ENCODE results near the gene ZNF566.
"Not testable (repeated sequence)": the region's sequence is repeated elsewhere in the genome, so short reads cannot be mapped to it uniquely, and the experiment has no call there.

ZNF566 gene

DNA sequence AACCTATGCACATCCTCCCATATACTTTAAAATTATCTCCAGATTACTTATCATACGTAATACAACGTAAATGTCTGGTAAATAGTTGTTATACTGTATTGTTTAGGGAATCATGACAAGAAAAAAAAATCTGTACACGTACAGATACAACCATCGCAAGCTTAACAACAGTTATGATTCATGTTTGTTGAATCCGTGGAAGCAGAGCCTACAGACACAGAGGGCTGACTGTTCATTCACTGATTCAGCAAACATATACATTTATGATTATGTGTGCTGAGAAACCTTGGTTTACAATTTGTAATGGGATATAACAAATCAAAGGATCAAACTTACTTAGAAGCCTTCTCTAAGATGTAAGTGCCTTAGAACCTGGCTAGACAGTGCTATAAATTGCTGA lies 37.2 kb upstream of the ZNF566 start:
- TF ChIP-seq, protein P1, sequence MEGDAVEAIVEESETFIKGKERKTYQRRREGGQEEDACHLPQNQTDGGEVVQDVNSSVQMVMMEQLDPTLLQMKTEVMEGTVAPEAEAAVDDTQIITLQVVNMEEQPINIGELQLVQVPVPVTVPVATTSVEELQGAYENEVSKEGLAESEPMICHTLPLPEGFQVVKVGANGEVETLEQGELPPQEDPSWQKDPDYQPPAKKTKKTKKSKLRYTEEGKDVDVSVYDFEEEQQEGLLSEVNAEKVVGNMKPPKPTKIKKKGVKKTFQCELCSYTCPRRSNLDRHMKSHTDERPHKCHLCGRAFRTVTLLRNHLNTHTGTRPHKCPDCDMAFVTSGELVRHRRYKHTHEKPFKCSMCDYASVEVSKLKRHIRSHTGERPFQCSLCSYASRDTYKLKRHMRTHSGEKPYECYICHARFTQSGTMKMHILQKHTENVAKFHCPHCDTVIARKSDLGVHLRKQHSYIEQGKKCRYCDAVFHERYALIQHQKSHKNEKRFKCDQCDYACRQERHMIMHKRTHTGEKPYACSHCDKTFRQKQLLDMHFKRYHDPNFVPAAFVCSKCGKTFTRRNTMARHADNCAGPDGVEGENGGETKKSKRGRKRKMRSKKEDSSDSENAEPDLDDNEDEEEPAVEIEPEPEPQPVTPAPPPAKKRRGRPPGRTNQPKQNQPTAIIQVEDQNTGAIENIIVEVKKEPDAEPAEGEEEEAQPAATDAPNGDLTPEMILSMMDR (conservative IDR thresholded peaks at IDR 0.05; ENCODE audit: low read depth) = no peak
- no peak overlapping the region for H3K27ac ChIP-seq
- ChIA-PET POLR2A (ENCODE audit: low non-redundant PET) (no interaction called here), CTCF (interaction anchor here (0.6 kb wide), 1 partner anchor 857 kb away, joined by 4 read pairs; no protein-coding TSS in a partner anchor)
- DNase-seq (ENCODE audit: low spot score) = no peak

DNA sequence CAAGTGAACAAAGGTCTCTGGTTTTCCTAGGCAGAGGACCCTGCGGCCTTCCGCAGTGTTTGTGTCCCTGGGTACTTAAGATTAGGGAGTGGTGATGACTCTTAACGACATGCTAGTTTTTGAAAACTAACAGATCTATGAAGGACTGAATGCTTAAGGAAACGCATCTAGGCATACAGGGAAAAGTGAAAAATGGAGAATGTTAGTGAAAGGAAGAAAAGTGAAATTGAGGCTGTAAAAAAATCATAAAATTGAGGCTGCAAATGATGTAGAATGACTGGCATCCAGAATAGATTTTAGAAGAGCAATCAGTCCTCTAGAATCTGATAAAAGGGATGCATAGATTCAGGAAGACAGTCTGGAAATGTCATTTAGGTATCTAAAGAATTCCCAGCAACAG lies 35.3 kb upstream of the ZNF566 start:
- H3K27ac ChIP-seq = no peak overlapping the region
- CTCF ChIA-PET = no interaction called here
- no peak for DNase-seq (ENCODE audit: low spot score)
- POLR2A ChIA-PET (ENCODE audit: low non-redundant PET) = no interaction called here
- TF ChIP-seq, protein P1 (conservative IDR thresholded peaks at IDR 0.05; ENCODE audit: low read depth) = no peak

DNA sequence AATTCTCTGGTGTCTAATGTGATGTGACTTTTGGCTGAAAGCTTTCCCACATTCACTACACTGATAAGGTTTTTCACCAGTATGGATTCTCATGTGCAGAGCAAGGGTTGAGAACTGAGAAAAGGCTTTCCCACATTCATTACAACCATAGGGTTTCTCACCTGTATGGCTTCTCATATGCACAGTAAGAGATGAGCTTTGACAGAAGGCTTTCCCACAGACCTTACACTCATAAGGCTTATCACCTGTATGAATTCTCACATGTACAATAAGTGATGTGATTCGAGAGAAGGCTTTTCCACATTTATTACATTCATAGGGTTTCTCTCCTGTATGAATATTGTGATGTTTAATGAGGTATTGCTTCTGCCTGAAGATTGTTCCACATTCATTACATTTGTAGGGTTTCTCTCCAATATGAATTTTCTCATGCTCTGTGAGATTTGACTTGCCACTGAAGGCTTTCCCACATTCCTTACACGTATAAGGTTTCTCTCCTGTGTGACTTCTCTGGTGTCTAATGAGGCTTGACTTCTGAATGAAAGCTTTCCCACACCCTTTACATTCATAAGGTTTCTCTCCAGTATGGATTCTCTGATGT lies 24.8 kb upstream of the ZNF566 start:
- no peak overlapping the region for H3K27ac ChIP-seq
- ChIA-PET CTCF (no interaction called here), POLR2A (ENCODE audit: low non-redundant PET) (no interaction called here)
- no peak for DNase-seq (ENCODE audit: low spot score)
- TF ChIP-seq, protein P1 (conservative IDR thresholded peaks at IDR 0.05; ENCODE audit: low read depth) = no peak

DNA sequence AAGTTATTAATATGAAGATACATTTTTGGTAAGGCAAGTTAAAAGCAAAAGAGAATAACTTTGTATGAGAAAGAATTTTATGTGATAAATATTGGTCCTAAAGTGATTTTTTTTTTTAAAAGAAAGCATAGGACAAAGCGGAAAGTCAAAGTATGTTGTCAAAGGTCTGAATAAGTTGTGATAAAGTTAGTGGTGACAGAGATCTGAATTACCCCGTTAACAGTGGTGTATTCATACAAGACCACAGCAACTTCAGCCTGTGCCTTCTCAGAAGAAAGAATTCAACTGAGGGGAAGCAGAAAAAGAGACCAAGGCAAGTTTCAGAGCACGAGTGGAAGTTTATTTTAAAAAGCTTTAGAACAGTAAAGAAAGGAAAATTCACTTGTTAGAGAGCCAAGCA lies 19.0 kb upstream of the ZNF566 start:
- TF ChIP-seq, protein P1 (conservative IDR thresholded peaks at IDR 0.05; ENCODE audit: low read depth) = no peak
- no peak for DNase-seq (ENCODE audit: low spot score)
- ChIA-PET CTCF (interaction anchor here (0.7 kb wide), 1 partner anchor 119 kb away, joined by 4 read pairs; no protein-coding TSS in a partner anchor), POLR2A (ENCODE audit: low non-redundant PET) (no interaction called here)
- H3K27ac ChIP-seq = no peak overlapping the region

DNA sequence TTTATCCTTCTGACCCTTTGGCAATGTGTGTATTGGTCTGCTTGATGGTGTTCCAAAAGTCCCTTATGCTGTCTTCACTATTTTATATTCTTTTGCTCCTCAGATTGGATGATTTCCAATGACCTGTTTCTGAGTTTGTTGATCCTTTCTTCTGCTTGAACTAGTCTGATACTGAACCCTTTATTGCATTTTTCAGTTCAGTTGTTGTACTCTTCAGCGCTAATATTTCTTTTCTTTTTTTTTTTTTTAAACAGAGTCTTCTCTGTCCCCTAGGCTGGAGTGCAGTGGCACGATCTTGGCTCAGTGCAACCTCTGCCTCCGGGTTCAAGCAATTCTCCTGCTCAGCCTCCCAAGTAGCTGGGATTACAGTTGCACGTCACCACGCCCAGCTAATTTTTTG lies 12.6 kb upstream of the ZNF566 start:
- no peak for DNase-seq (ENCODE audit: low spot score)
- CTCF ChIA-PET = no interaction called here
- POLR2A ChIA-PET (ENCODE audit: low non-redundant PET) = no interaction called here
- TF ChIP-seq, protein P1 (conservative IDR thresholded peaks at IDR 0.05; ENCODE audit: low read depth) = no peak
- no peak overlapping the region for H3K27ac ChIP-seq

- TF ChIP-seq, protein P1 (conservative IDR thresholded peaks at IDR 0.05; ENCODE audit: low read depth) = no peak
- POLR2A ChIA-PET (ENCODE audit: low non-redundant PET) = no interaction called here
- CTCF ChIA-PET = interaction anchor here (0.5 kb wide), 1 partner anchor 15 kb away, joined by 4 read pairs; no protein-coding TSS in a partner anchor
- DNase-seq (ENCODE audit: low spot score) = no peak
- H3K27ac ChIP-seq = no peak overlapping the region
These were observed 7.6 kb upstream of the ZNF566 start for GRCh38 chr19:36497001-36497400.

GRCh38 chr19:36492689-36493453 lies 3.5 kb upstream of the ZNF566 start:
- CTCF ChIA-PET; POLR2A ChIA-PET (ENCODE audit: low non-redundant PET); H3K27ac ChIP-seq; DNase-seq (ENCODE audit: low spot score): not testable (repeated sequence)

- CTCF ChIA-PET; DNase-seq (ENCODE audit: low spot score); POLR2A ChIA-PET (ENCODE audit: low non-redundant PET): not testable (repeated sequence)
- H3K27ac ChIP-seq = peak overlapping the region; percentile 91
These were observed 1.5 kb upstream of the ZNF566 start for GRCh38 chr19:36490846-36491245.
